Subcutaneous abdominal adipose tissue (tissue), 5 donors: ENCODE results near the gene CHMP4B.
A peak's percentile ranks its signal among the peaks of the same experiment; 100 is the strongest.

Source experiments
- H3K27ac ChIP-seq: one replicate; pipeline ENCODE4 v1.7.0; 2013; ENCODE audit warnings: low read depth, mild to moderate bottlenecking, inconsistent platforms, low read length, moderate library complexity
- H3K27me3 ChIP-seq, 5 donors: one replicate each; pipeline ENCODE4 v1.7.0; 2013; ENCODE audit warnings: low read length in 5 of 5, inconsistent platforms in 1 of 5; ENCODE audit not compliant: control insufficient read depth in 5 of 5, insufficient read depth in 4 of 5
- H3K36me3 ChIP-seq, 5 donors: one replicate each; pipeline ENCODE4 v1.7.0; 2013; ENCODE audit warnings: low read length in 5 of 5; ENCODE audit not compliant: control insufficient read depth in 5 of 5, insufficient read depth in 5 of 5
- H3K4me1 ChIP-seq, 5 donors: one replicate each; pipeline ENCODE4 v1.7.0; 2013; ENCODE audit warnings: low read length in 5 of 5, mild to moderate bottlenecking in 3 of 5, moderate library complexity in 1 of 5; ENCODE audit not compliant: control insufficient read depth in 5 of 5, insufficient read depth in 5 of 5
- H3K4me3 ChIP-seq, 5 donors: one replicate each; pipeline ENCODE4 v1.7.0; 2013; ENCODE audit warnings: low read length in 5 of 5, low read depth in 1 of 5
- H3K9ac ChIP-seq, 5 donors: one replicate each; pipeline ENCODE4 v1.7.0; 2013; ENCODE audit warnings: low read length in 5 of 5, mild to moderate bottlenecking in 4 of 5, moderate library complexity in 3 of 5
- H3K9me3 ChIP-seq, 5 donors: one replicate each; pipeline ENCODE4 v1.7.0; 2013; ENCODE audit warnings: low read length in 5 of 5; ENCODE audit not compliant: control insufficient read depth in 5 of 5
- donor health status: healthy.
- donor health status: healthy.
- donor health status: healthy.
- donor health status: healthy.
- donor health status: healthy.

CHMP4B gene

GRCh38 chr20:33843050-33843449 is 31.9 kb downstream of the CHMP4B start:
- Histone ChIP-seq H3K4me3 (no peak overlapping the region), H3K4me1 (peaks cover 4 to 60% (median 54%) of the 10 kb centered on the region in 5 donors), H3K9ac (no peak overlapping the region), H3K27me3 (no peaks in the 10 kb centered on the region), H3K9me3 (no peaks in the 10 kb centered on the region), H3K27ac (no peak overlapping the region), H3K36me3 (no peaks in the 10 kb centered on the region)

- no peaks in the 10 kb centered on the region for H3K27me3 ChIP-seq
- no peak overlapping the region for H3K27ac ChIP-seq
- no peak overlapping the region for H3K4me3 ChIP-seq
- H3K9me3 ChIP-seq = no peaks in the 10 kb centered on the region
- peaks cover 0 to 7% (median 6%) of the 10 kb centered on the region in 5 donors for H3K36me3 ChIP-seq
- peaks cover 4 to 52% (median 46%) of the 10 kb centered on the region in 5 donors for H3K4me1 ChIP-seq
- no peak overlapping the region for H3K9ac ChIP-seq
These were observed 32.7 kb downstream of the CHMP4B start for GRCh38 chr20:33843854-33844253.

- Histone ChIP-seq H3K9ac (peak overlapping the region in 1 of 5 donors; percentile 28), H3K36me3 (peaks cover 6 to 28% (median 24%) of the 10 kb centered on the region in 5 donors), H3K4me1 (peaks cover 4 to 49% (median 36%) of the 10 kb centered on the region in 5 donors), H3K9me3 (no peaks in the 10 kb centered on the region), H3K4me3 (peak overlapping the region in 1 of 5 donors; percentile 57), H3K27me3 (no peaks in the 10 kb centered on the region), H3K27ac (no peak overlapping the region)
These were observed 35.3 kb downstream of the CHMP4B start for GRCh38 chr20:33846291-33846935.

- Histone ChIP-seq H3K9ac (peak overlapping the region in 1 of 5 donors; percentile 28), H3K36me3 (peaks cover 6 to 34% (median 30%) of the 10 kb centered on the region in 5 donors), H3K4me1 (peaks cover 4 to 48% (median 34%) of the 10 kb centered on the region in 5 donors), H3K9me3 (no peaks in the 10 kb centered on the region), H3K27ac (no peak overlapping the region), H3K27me3 (no peaks in the 10 kb centered on the region), H3K4me3 (no peak overlapping the region)
These were observed 35.9 kb downstream of the CHMP4B start for GRCh38 chr20:33847006-33847405.

GRCh38 chr20:33848391-33848790 is 37.2 kb downstream of the CHMP4B start:
- H3K4me1 ChIP-seq = peaks cover 2 to 34% (median 25%) of the 10 kb centered on the region in 5 donors
- H3K9me3 ChIP-seq = no peaks in the 10 kb centered on the region
- no peaks in the 10 kb centered on the region for H3K27me3 ChIP-seq
- H3K27ac ChIP-seq = no peak overlapping the region
- no peak overlapping the region for H3K9ac ChIP-seq
- H3K4me3 ChIP-seq = no peak overlapping the region
- H3K36me3 ChIP-seq = peaks cover 6 to 47% (median 44%) of the 10 kb centered on the region in 5 donors

- no peak overlapping the region for H3K4me3 ChIP-seq
- H3K36me3 ChIP-seq = peaks cover 6 to 64% (median 59%) of the 10 kb centered on the region in 5 donors
- no peak overlapping the region for H3K27ac ChIP-seq
- H3K27me3 ChIP-seq = no peaks in the 10 kb centered on the region
- peaks cover 0 to 24% (median 16%) of the 10 kb centered on the region in 5 donors for H3K4me1 ChIP-seq
- H3K9me3 ChIP-seq = no peaks in the 10 kb centered on the region
- H3K9ac ChIP-seq = no peak overlapping the region
These were observed 39.0 kb downstream of the CHMP4B start for GRCh38 chr20:33850159-33850558.

GRCh38 chr20:33851842-33852466 is 40.8 kb downstream of the CHMP4B start:
- Histone ChIP-seq H3K9me3 (no peaks in the 10 kb centered on the region), H3K27ac (no peak overlapping the region), H3K9ac (no peak overlapping the region), H3K27me3 (no peaks in the 10 kb centered on the region), H3K4me1 (peaks cover 0 to 9% (median 3%) of the 10 kb centered on the region in 5 donors), H3K36me3 (peaks cover 6 to 82% (median 71%) of the 10 kb centered on the region in 5 donors), H3K4me3 (no peak overlapping the region)

- Histone ChIP-seq H3K4me3 (no peak overlapping the region), H3K4me1 (peaks cover 0 to 5% (median 3%) of the 10 kb centered on the region in 5 donors), H3K9me3 (no peaks in the 10 kb centered on the region), H3K36me3 (peaks cover 6 to 82% (median 71%) of the 10 kb centered on the region in 5 donors), H3K27me3 (no peaks in the 10 kb centered on the region), H3K27ac (no peak overlapping the region), H3K9ac (no peak overlapping the region)
These were observed 41.7 kb downstream of the CHMP4B start for GRCh38 chr20:33852626-33853506.

- H3K9ac ChIP-seq = no peak overlapping the region
- peaks cover 0 to 11% (median 6%) of the 10 kb centered on the region in 5 donors for H3K4me1 ChIP-seq
- no peaks in the 10 kb centered on the region for H3K9me3 ChIP-seq
- H3K27ac ChIP-seq = no peak overlapping the region
- no peaks in the 10 kb centered on the region for H3K27me3 ChIP-seq
- no peak overlapping the region for H3K4me3 ChIP-seq
- H3K36me3 ChIP-seq = peaks cover 6 to 80% (median 69%) of the 10 kb centered on the region in 5 donors
These were observed 42.3 kb downstream of the CHMP4B start for GRCh38 chr20:33853507-33853813.
